ENCODE measurements around the gene MED31.

GRCh38 chr17:6682339-6682738 is 30.9 kb upstream of the MED31 start:
- TF ChIP-seq POLR2A (IDR thresholded peaks at IDR 0.05; ENCODE audit: low read depth, low read length) (no peak), CTCF (IDR thresholded peaks at IDR 0.05; ENCODE audit: extremely low read depth in 1 of 2, insufficient read depth in 1 of 2, low read depth in 1 of 2, low read length in 2 of 2) (no peak), POLR2AphosphoS5 (IDR thresholded peaks at IDR 0.05; ENCODE audit: insufficient read depth, low read depth, low read length) (no peak), MAX (IDR thresholded peaks at IDR 0.05; ENCODE audit: insufficient read depth, insufficient read length) (no peak), EZH2 (IDR thresholded peaks at IDR 0.05; ENCODE audit: borderline replicate concordance, low read depth, low read length, severe bottlenecking) (no peak)

All from endothelial cell of umbilical vein (primary cell).